ENCODE data around the gene ATG10. TPM values are rescaled to one million over a fixed set of nuclear protein-coding genes. Genes with fewer than 3 reads are reported as not detected.

The ATG10 gene
- total and polyA plus RNA-seq, 11 donors: 2.7 to 10.7 (median 5.7) TPM

GRCh38 chr5:81961651-81962440 lies 10.0 kb upstream of the ATG10 start:
- DNase-seq (no peak), ATAC-seq (no peak)
- no peaks in the 10 kb centered on the region for H3K9me3 ChIP-seq
- H3K36me3 ChIP-seq: no peaks in the 10 kb centered on the region
- H3K27ac ChIP-seq: no peak overlapping the region
- WGBS, 4 donors: 87 to 91% (median 89%) methylated on average over 9 of the region's 9 CpGs
- intact Hi-C loops (cut with DNase I): no loop called here
- no peaks in the 10 kb centered on the region for H3K27me3 ChIP-seq
- H3K4me3 ChIP-seq: no peak overlapping the region
- no peaks in the 10 kb centered on the region for H3K4me1 ChIP-seq
- TF ChIP-seq POLR2A (IDR thresholded peaks at IDR 0.05): no peak
- TF ChIP-seq CTCF (IDR thresholded peaks at IDR 0.05): no peak

GRCh38 chr5:81963544-81963943 lies 8.3 kb upstream of the ATG10 start:
- Histone ChIP-seq H3K27me3 (no peaks in the 10 kb centered on the region), H3K4me1 (no peaks in the 10 kb centered on the region), H3K27ac (no peak overlapping the region), H3K4me3 (no peak overlapping the region), H3K9me3 (no peaks in the 10 kb centered on the region), H3K36me3 (no peaks in the 10 kb centered on the region)
- no peak for TF ChIP-seq CTCF (IDR thresholded peaks at IDR 0.05)
- TF ChIP-seq POLR2A (IDR thresholded peaks at IDR 0.05): no peak
- DNase-seq: no peak
- intact Hi-C loops (cut with DNase I): no loop called here
- ATAC-seq: no peak
- WGBS, 4 donors: 71 to 93% (median 93%) methylated on average over 4 of the region's 4 CpGs

- peaks cover 0 to under 1% (median 0%) of the 10 kb centered on the region in 12 donors for H3K4me1 ChIP-seq
- TF ChIP-seq POLR2A (IDR thresholded peaks at IDR 0.05) (no peak), CTCF (IDR thresholded peaks at IDR 0.05) (no peak)
- no peaks in the 10 kb centered on the region for H3K27me3 ChIP-seq
- DNase-seq (no peak), ATAC-seq (no peak)
- H3K36me3 ChIP-seq: no peaks in the 10 kb centered on the region
- H3K27ac ChIP-seq: no peak overlapping the region
- no peaks in the 10 kb centered on the region for H3K9me3 ChIP-seq
- WGBS, 4 donors: 61 to 73% (median 65%) methylated on average over 1 of the region's 1 CpG
- intact Hi-C loops (cut with DNase I): no loop called here
- H3K4me3 ChIP-seq: no peak overlapping the region
These were observed 6.3 kb upstream of the ATG10 start for GRCh38 chr5:81965524-81965923.

GRCh38 chr5:81969226-81969625 lies 2.6 kb upstream of the ATG10 start:
- intact Hi-C loops (cut with DNase I): no loop called here
- Histone ChIP-seq H3K27ac (no peak overlapping the region), H3K36me3 (no peaks in the 10 kb centered on the region), H3K4me1 (peaks cover 0 to 15% (median 6%) of the 10 kb centered on the region in 12 donors), H3K27me3 (no peaks in the 10 kb centered on the region), H3K4me3 (no peak overlapping the region), H3K9me3 (no peaks in the 10 kb centered on the region)
- ATAC-seq (no peak), DNase-seq (no peak)
- TF ChIP-seq CTCF (IDR thresholded peaks at IDR 0.05): no peak
- no peak for TF ChIP-seq POLR2A (IDR thresholded peaks at IDR 0.05)
- 95 to 98% (median 97%) methylated on average over 3 of the region's 3 CpGs for WGBS, 4 donors

Data from heart left ventricle (tissue), 16 donors.